Measurements from ENCODE around the gene MORC4.

Gene MORC4

GRCh38 chrX:106928227-106928626 is 71.8 kb downstream of the MORC4 start:
- no peak overlapping the region for H3K4me2 ChIP-seq (ENCODE audit: low read length)
- H3K9me2 ChIP-seq (replicated peaks; ENCODE audit: control insufficient read depth, low read length), result no peaks in the 10 kb centered on the region
- H3K9me3 ChIP-seq (ENCODE audit: control insufficient read depth, insufficient read depth, low read length), result no peaks in the 10 kb centered on the region
- no peak overlapping the region for H3K4me3 ChIP-seq (ENCODE audit: low read length)
- H3K79me2 ChIP-seq (ENCODE audit: control insufficient read depth, low read length), result no peaks in the 10 kb centered on the region
- no peaks in the 10 kb centered on the region for H3K27me3 ChIP-seq (ENCODE audit: control insufficient read depth, low read length)
- TF ChIP-seq EZH2phosphoT487 (IDR thresholded peaks at IDR 0.05; ENCODE audit: borderline replicate concordance, low read length), result no peak
- TF ChIP-seq, protein P1, sequence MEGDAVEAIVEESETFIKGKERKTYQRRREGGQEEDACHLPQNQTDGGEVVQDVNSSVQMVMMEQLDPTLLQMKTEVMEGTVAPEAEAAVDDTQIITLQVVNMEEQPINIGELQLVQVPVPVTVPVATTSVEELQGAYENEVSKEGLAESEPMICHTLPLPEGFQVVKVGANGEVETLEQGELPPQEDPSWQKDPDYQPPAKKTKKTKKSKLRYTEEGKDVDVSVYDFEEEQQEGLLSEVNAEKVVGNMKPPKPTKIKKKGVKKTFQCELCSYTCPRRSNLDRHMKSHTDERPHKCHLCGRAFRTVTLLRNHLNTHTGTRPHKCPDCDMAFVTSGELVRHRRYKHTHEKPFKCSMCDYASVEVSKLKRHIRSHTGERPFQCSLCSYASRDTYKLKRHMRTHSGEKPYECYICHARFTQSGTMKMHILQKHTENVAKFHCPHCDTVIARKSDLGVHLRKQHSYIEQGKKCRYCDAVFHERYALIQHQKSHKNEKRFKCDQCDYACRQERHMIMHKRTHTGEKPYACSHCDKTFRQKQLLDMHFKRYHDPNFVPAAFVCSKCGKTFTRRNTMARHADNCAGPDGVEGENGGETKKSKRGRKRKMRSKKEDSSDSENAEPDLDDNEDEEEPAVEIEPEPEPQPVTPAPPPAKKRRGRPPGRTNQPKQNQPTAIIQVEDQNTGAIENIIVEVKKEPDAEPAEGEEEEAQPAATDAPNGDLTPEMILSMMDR (IDR thresholded peaks at IDR 0.05; ENCODE audit: low read depth, low read length, poor library complexity, severe bottlenecking), result no peak
- no peaks in the 10 kb centered on the region for H3K36me3 ChIP-seq (ENCODE audit: control insufficient read depth, low read length)
- H4K20me1 ChIP-seq (ENCODE audit: control insufficient read depth, insufficient read depth, low read depth, low read length), result no peaks in the 10 kb centered on the region
- H3F3A ChIP-seq (ENCODE audit: control insufficient read depth, insufficient read depth), result no peaks in the 10 kb centered on the region
- no peaks in the 10 kb centered on the region for H3K4me1 ChIP-seq (ENCODE audit: control insufficient read depth, low read length)
- no peak overlapping the region for H3K27ac ChIP-seq (ENCODE audit: low read depth, low read length)

- Histone ChIP-seq H3K4me2 (ENCODE audit: low read length) (no peak overlapping the region), H3K9me3 (ENCODE audit: control insufficient read depth, insufficient read depth, low read length) (no peaks in the 10 kb centered on the region), H3K79me2 (ENCODE audit: control insufficient read depth, low read length) (no peaks in the 10 kb centered on the region), H3K9me2 (replicated peaks; ENCODE audit: control insufficient read depth, low read length) (no peaks in the 10 kb centered on the region), H3K27me3 (ENCODE audit: control insufficient read depth, low read length) (no peaks in the 10 kb centered on the region), H3K36me3 (ENCODE audit: control insufficient read depth, low read length) (no peaks in the 10 kb centered on the region), H4K20me1 (ENCODE audit: control insufficient read depth, insufficient read depth, low read depth, low read length) (no peaks in the 10 kb centered on the region), H3K27ac (ENCODE audit: low read depth, low read length) (no peak overlapping the region), H3F3A (ENCODE audit: control insufficient read depth, insufficient read depth) (no peaks in the 10 kb centered on the region), H3K4me1 (ENCODE audit: control insufficient read depth, low read length) (no peaks in the 10 kb centered on the region), H3K4me3 (ENCODE audit: low read length) (no peak overlapping the region)
- no peak for TF ChIP-seq EZH2phosphoT487 (IDR thresholded peaks at IDR 0.05; ENCODE audit: borderline replicate concordance, low read length)
- TF ChIP-seq, protein P1 (IDR thresholded peaks at IDR 0.05; ENCODE audit: low read depth, low read length, poor library complexity, severe bottlenecking), result no peak
Observed at GRCh38 chrX:106927700-106928099, 72.3 kb downstream of the MORC4 start.

- H4K20me1 ChIP-seq (ENCODE audit: control insufficient read depth, insufficient read depth, low read depth, low read length), result no peaks in the 10 kb centered on the region
- no peaks in the 10 kb centered on the region for H3K9me3 ChIP-seq (ENCODE audit: control insufficient read depth, insufficient read depth, low read length)
- no peaks in the 10 kb centered on the region for H3F3A ChIP-seq (ENCODE audit: control insufficient read depth, insufficient read depth)
- H3K4me2 ChIP-seq (ENCODE audit: low read length), result no peak overlapping the region
- H3K4me1 ChIP-seq (ENCODE audit: control insufficient read depth, low read length), result no peaks in the 10 kb centered on the region
- no peaks in the 10 kb centered on the region for H3K79me2 ChIP-seq (ENCODE audit: control insufficient read depth, low read length)
- no peaks in the 10 kb centered on the region for H3K27me3 ChIP-seq (ENCODE audit: control insufficient read depth, low read length)
- H3K9me2 ChIP-seq (replicated peaks; ENCODE audit: control insufficient read depth, low read length), result no peaks in the 10 kb centered on the region
- H3K27ac ChIP-seq (ENCODE audit: low read depth, low read length), result no peak overlapping the region
- no peak overlapping the region for H3K4me3 ChIP-seq (ENCODE audit: low read length)
- no peaks in the 10 kb centered on the region for H3K36me3 ChIP-seq (ENCODE audit: control insufficient read depth, low read length)
- TF ChIP-seq, protein P1 (IDR thresholded peaks at IDR 0.05; ENCODE audit: low read depth, low read length, poor library complexity, severe bottlenecking), result no peak
- TF ChIP-seq EZH2phosphoT487 (IDR thresholded peaks at IDR 0.05; ENCODE audit: borderline replicate concordance, low read length), result no peak
Observed at GRCh38 chrX:106927023-106927422, 73.0 kb downstream of the MORC4 start.

GRCh38 chrX:106921637-106922036 is 78.4 kb downstream of the MORC4 start:
- Histone ChIP-seq H3K4me3 (ENCODE audit: low read length) (no peak overlapping the region), H4K20me1 (ENCODE audit: control insufficient read depth, insufficient read depth, low read depth, low read length) (no peaks in the 10 kb centered on the region), H3K79me2 (ENCODE audit: control insufficient read depth, low read length) (no peaks in the 10 kb centered on the region), H3K27ac (ENCODE audit: low read depth, low read length) (no peak overlapping the region), H3F3A (ENCODE audit: control insufficient read depth, insufficient read depth) (no peaks in the 10 kb centered on the region), H3K4me2 (ENCODE audit: low read length) (no peak overlapping the region), H3K36me3 (ENCODE audit: control insufficient read depth, low read length) (no peaks in the 10 kb centered on the region), H3K4me1 (ENCODE audit: control insufficient read depth, low read length) (no peaks in the 10 kb centered on the region), H3K9me3 (ENCODE audit: control insufficient read depth, insufficient read depth, low read length) (no peaks in the 10 kb centered on the region), H3K27me3 (ENCODE audit: control insufficient read depth, low read length) (no peaks in the 10 kb centered on the region), H3K9me2 (replicated peaks; ENCODE audit: control insufficient read depth, low read length) (no peaks in the 10 kb centered on the region)
- no peak for TF ChIP-seq EZH2phosphoT487 (IDR thresholded peaks at IDR 0.05; ENCODE audit: borderline replicate concordance, low read length)
- TF ChIP-seq, protein P1 (IDR thresholded peaks at IDR 0.05; ENCODE audit: low read depth, low read length, poor library complexity, severe bottlenecking), result no peak

Data from DOHH2 (cell line).